ENCODE measurements around the gene SNAP23. TPM values are rescaled to one million over a fixed set of nuclear protein-coding genes. Genes with fewer than 3 reads are reported as not detected.

Gene SNAP23
- total RNA-seq, 1 experiment from 2014 or later: 31.2 TPM

DNA sequence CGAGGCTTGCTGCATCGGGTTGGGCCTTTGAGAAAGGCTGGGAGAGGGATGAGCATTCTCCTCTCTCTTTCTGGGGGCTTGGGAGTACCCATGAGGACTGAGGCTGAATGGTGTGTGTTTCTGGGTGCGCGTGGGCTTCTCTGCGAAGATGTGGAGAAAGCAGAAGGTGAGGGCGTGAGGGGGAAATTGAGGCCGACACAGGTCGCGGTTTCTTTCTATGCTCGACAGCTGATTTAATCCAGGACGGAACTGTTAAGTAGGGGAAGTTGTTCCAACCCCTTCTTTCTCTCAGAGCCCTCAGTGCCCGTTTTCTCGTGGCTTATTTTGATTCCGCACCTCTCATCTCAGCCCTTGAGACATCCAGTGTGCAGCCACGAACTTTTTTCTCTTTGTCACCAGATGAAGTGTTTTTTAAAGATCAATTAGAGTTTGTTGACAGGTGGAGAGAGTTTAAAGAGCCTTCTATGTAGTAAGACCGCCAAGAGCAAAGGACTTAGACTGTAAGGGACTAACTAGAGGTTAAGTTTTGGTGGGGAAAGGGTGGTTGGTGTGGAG, 80.7 kb downstream of the SNAP23 start:
- H3K9me3 ChIP-seq (ENCODE audit: control insufficient read depth in 1 of 2, insufficient read depth in 1 of 2, low read depth in 1 of 2, low read length in 2 of 2): no peaks in the 10 kb centered on the region
- no peaks in the 10 kb centered on the region for H4K20me1 ChIP-seq (ENCODE audit: insufficient read depth)
- H3K9ac ChIP-seq (ENCODE audit: low read length): peak overlapping the region; percentile 64
- ChIA-PET POLR2A (interaction anchor here (0.7 to 2.0 kb wide), 5 partner anchors 8 to 15 kb away, joined by 3 to 6 read pairs (median 3); no protein-coding TSS in a partner anchor), RAD21 (ENCODE audit: low non-redundant PET in 1 of 2, low total read pairs in 2 of 2, uncharacterized antibody in 2 of 2, unreplicated experiment in 2 of 2) (no interaction called here), CTCF (interaction anchor here (0.6 to 1.2 kb wide), 2 partner anchors 15 to 448 kb away, joined by 5 to 7 read pairs; no protein-coding TSS in a partner anchor)
- H3K27me3 ChIP-seq (ENCODE audit: insufficient read depth, low read length): no peaks in the 10 kb centered on the region; the same call in 1 of the 2 replicates
- peak overlapping the region; percentile 61 to 63 for H3K4me3 ChIP-seq (replicated peaks in 1 of 2; ENCODE audit: low read depth in 1 of 2, low read length in 2 of 2)
- H3K9me2 ChIP-seq (ENCODE audit: insufficient read depth): no peaks in the 10 kb centered on the region
- DNase-seq (ENCODE audit: low read depth, low spot score): no peak
- no peaks in the 10 kb centered on the region for H3K79me2 ChIP-seq (ENCODE audit: insufficient read depth, low read length)
- no peak for ATAC-seq
- H3K27ac ChIP-seq (ENCODE audit: low read depth, low read length): no peak overlapping the region
- no peak overlapping the region for H2AFZ ChIP-seq (ENCODE audit: low read depth, low read length, poor library complexity, severe bottlenecking)
- H3K4me2 ChIP-seq (ENCODE audit: low read length): peak overlapping the region; percentile 98
- no peaks in the 10 kb centered on the region for H3K36me3 ChIP-seq (ENCODE audit: control insufficient read depth in 1 of 2, insufficient read depth in 2 of 2, low read length in 2 of 2)
- TF ChIP-seq, protein P1, sequence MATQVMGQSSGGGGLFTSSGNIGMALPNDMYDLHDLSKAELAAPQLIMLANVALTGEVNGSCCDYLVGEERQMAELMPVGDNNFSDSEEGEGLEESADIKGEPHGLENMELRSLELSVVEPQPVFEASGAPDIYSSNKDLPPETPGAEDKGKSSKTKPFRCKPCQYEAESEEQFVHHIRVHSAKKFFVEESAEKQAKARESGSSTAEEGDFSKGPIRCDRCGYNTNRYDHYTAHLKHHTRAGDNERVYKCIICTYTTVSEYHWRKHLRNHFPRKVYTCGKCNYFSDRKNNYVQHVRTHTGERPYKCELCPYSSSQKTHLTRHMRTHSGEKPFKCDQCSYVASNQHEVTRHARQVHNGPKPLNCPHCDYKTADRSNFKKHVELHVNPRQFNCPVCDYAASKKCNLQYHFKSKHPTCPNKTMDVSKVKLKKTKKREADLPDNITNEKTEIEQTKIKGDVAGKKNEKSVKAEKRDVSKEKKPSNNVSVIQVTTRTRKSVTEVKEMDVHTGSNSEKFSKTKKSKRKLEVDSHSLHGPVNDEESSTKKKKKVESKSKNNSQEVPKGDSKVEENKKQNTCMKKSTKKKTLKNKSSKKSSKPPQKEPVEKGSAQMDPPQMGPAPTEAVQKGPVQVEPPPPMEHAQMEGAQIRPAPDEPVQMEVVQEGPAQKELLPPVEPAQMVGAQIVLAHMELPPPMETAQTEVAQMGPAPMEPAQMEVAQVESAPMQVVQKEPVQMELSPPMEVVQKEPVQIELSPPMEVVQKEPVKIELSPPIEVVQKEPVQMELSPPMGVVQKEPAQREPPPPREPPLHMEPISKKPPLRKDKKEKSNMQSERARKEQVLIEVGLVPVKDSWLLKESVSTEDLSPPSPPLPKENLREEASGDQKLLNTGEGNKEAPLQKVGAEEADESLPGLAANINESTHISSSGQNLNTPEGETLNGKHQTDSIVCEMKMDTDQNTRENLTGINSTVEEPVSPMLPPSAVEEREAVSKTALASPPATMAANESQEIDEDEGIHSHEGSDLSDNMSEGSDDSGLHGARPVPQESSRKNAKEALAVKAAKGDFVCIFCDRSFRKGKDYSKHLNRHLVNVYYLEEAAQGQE (IDR thresholded peaks at IDR 0.05; ENCODE audit: low read depth): no peak
- TF ChIP-seq, protein P2, sequence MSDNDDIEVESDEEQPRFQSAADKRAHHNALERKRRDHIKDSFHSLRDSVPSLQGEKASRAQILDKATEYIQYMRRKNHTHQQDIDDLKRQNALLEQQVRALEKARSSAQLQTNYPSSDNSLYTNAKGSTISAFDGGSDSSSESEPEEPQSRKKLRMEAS (IDR thresholded peaks at IDR 0.05): 0 out of 2 replicates have a peak, but pooled peaks have one; percentile 8
- TF ChIP-seq JUND (IDR thresholded peaks at IDR 0.05): no peak
- TF ChIP-seq CBX3 (IDR thresholded peaks at IDR 0.05; ENCODE audit: low read depth): no peak
- TF ChIP-seq ZFX (IDR thresholded peaks at IDR 0.05): no peak
- TF ChIP-seq YY1 (IDR thresholded peaks at IDR 0.05; ENCODE audit: extremely low read depth, insufficient replicate concordance, low read depth, low read length): no peak
- TF ChIP-seq CEBPB (IDR thresholded peaks at IDR 0.05; ENCODE audit: low read depth): no peak
- TF ChIP-seq, protein P3, sequence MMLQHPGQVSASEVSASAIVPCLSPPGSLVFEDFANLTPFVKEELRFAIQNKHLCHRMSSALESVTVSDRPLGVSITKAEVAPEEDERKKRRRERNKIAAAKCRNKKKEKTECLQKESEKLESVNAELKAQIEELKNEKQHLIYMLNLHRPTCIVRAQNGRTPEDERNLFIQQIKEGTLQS (IDR thresholded peaks at IDR 0.05): no peak
- TF ChIP-seq CTCF (IDR thresholded peaks at IDR 0.05 in 2 of 3, conservative IDR thresholded peaks at IDR 0.05 in 1 of 3; ENCODE audit: borderline replicate concordance in 1 of 3, insufficient read depth in 1 of 3, low read depth in 2 of 3, low read length in 2 of 3): no peak
- peaks cover 12 to 22% of the 10 kb centered on the region in 2 experiments for H3K4me1 ChIP-seq (ENCODE audit: control insufficient read depth in 1 of 2, insufficient read depth in 2 of 2, low read length in 2 of 2)
- intact Hi-C loops (cut with micrococcal nuclease): no loop called here
- BruUV-seq (replicated peaks): no TSS peak
